CD4-positive, CD25-positive, alpha-beta regulatory T cell (primary cell): ENCODE data around the gene TCF7L2. TPM values are rescaled to one million over a fixed set of nuclear protein-coding genes. Genes with fewer than 3 reads are reported as not detected.

Experiments
- ATAC-seq, 2 donors: fragments of 150-1000 bp; cut with Tn5 transposase; one replicate each; pipeline ENCODE4 v1.10.0; 2021; ENCODE audit warnings: low read depth in 2 of 2, moderate number of reproducible peaks in 2 of 2, moderate library complexity in 1 of 2
- DNase-seq, 3 donors: peaks; one replicate each; pipeline versions ENCODE4 v3.0.0 to v3.0.0-alpha.2; 2012 to 2022; ENCODE audit warnings: mixed read lengths in 1 of 3
- H3K27ac ChIP-seq: one replicate; pipeline ENCODE4 v1.7.0; 2013; ENCODE audit warnings: mild to moderate bottlenecking, low read length; ENCODE audit not compliant: insufficient read depth, poor library complexity, severe bottlenecking
- H3K27me3 ChIP-seq: one replicate; pipeline ENCODE4 v1.7.0; 2013; ENCODE audit warnings: low read length; ENCODE audit not compliant: control insufficient read depth, insufficient read depth
- H3K36me3 ChIP-seq: one replicate; pipeline ENCODE4 v1.7.0; 2013; ENCODE audit warnings: mild to moderate bottlenecking, low read length, moderate library complexity; ENCODE audit not compliant: control insufficient read depth, insufficient read depth
- H3K4me1 ChIP-seq: 2 replicates; pipeline ENCODE4 v1.7.0; 2013; ENCODE audit warnings: mild to moderate bottlenecking, low read length; ENCODE audit not compliant: insufficient read depth, control insufficient read depth, poor library complexity, severe bottlenecking
- H3K4me3 ChIP-seq: one replicate; pipeline ENCODE4 v1.7.0; 2013; ENCODE audit warnings: low read depth, mild to moderate bottlenecking, low read length, moderate library complexity
- H3K9me3 ChIP-seq, 2 experiments: 1 replicate in 1 of 2; 2 replicates in 1 of 2; pipeline ENCODE4 v1.7.0; 2013; ENCODE audit warnings: low read length in 2 of 2, mild to moderate bottlenecking in 1 of 2, moderate library complexity in 1 of 2; ENCODE audit not compliant: control insufficient read depth in 2 of 2
- H3K27ac Mint-ChIP-seq, 3 donors: one replicate each; pipeline ENCODE4 v1.8.0; 2020 to 2022; ENCODE audit warnings: mild to moderate bottlenecking in 3 of 3, mixed read lengths in 3 of 3, moderate library complexity in 2 of 3
- H3K27me3 Mint-ChIP-seq: one replicate; pipeline ENCODE4 v1.8.0; 2022; ENCODE audit warnings: mild to moderate bottlenecking, mixed read lengths
- H3K36me3 Mint-ChIP-seq: one replicate; pipeline ENCODE4 v1.8.0; 2020; ENCODE audit warnings: mixed read lengths
- H3K4me1 Mint-ChIP-seq, 4 donors: one replicate each; pipeline ENCODE4 v1.8.0; 2020 to 2022; ENCODE audit warnings: mixed read lengths in 4 of 4, mild to moderate bottlenecking in 1 of 4
- H3K4me3 Mint-ChIP-seq, 4 donors: one replicate each; pipeline ENCODE4 v1.8.0; 2020 to 2022; ENCODE audit warnings: mild to moderate bottlenecking in 4 of 4, mixed read lengths in 4 of 4, moderate library complexity in 3 of 4
- H3K9me3 Mint-ChIP-seq, 7 donors: one replicate each; pipeline ENCODE4 v1.8.0; 2020 to 2022; ENCODE audit warnings: mixed read lengths in 7 of 7, mild to moderate bottlenecking in 3 of 7, moderate library complexity in 2 of 7
- polyA plus RNA-seq, 4 donors: library from polyadenylated mRNA; unstranded; fragments of 300-500 nt; fragmentation: Illumina TruSeq; gene quantifications; one replicate each; pipeline ENCODE4 v1.2.3, GENCODE V29; 2021
- total RNA-seq: library from RNA; stranded (reverse); gene quantifications from one replicate; pipeline ENCODE4 v1.2.3, GENCODE V29; 2022

The TCF7L2 gene
- total and polyA plus RNA-seq, 5 donors from 2014 or later: 0.38 to 1.8 (median 0.52) TPM; not detected in 1

GRCh38 chr10:113041324-113041723, 91.3 kb downstream of the TCF7L2 start:
- Histone ChIP-seq H3K4me3 (no peak overlapping the region), H3K27me3 (peaks cover 2% of the 10 kb centered on the region), H3K27ac (no peak overlapping the region), H3K4me1 (no peaks in the 10 kb centered on the region), H3K36me3 (no peaks in the 10 kb centered on the region), H3K9me3 (no peaks in the 10 kb centered on the region)
- Mint-ChIP-seq H3K27me3 (peaks cover 14% of the 10 kb centered on the region), H3K4me3 (no peak overlapping the region), H3K27ac (peak overlapping the region in 1 of 3 donors; percentile 60), H3K9me3 (no peaks in the 10 kb centered on the region), H3K4me1 (no peaks in the 10 kb centered on the region), H3K36me3 (no peaks in the 10 kb centered on the region)
- no peak for ATAC-seq
- no peak for DNase-seq

DNA sequence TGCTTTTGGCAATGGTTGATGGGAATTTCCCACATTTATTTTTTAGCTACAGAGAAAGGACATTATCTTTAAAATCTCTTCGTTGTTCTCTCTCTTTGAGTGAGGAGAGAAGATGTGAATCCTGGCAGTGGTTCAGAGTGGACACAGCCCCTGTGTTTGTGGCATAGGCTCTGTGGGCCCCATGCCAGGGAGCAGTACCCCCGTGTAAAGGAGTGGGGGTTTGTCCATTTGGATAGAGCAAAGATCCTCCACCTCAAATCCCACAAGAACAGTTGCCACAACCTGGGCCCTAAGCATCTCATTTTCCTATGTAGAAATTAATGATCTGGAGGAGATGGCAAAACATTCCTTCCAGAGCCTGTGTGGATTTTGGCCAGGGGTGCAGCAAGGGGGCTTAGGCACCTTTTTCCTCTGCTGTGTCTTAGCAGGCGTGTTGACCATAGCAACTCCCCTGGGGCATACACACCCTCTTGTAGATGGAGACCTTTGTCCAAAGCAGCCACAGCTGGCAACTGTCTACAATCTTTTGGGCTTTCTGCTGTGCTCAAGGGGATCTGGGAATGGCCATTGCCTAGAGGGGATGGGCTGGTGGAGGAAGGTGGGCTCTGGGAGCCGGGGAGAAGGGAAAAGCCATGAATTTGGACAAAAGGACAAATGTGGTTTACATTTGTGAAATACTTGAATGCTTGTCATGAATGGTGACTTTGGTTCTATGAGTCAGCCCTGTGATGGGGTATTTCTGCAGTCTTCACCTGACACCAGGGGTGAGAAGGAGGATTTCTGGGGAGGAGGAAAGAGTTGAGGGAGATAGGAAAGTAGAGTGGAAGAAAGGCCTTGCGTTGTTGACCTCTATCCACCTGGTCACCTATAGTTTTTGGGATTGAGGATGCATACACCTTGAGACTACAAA, 92.0 kb downstream of the TCF7L2 start:
- DNase-seq (no peak), ATAC-seq (no peak)
- peaks cover 2% of the 10 kb centered on the region for H3K27me3 ChIP-seq
- H3K27ac ChIP-seq: no peak overlapping the region
- no peaks in the 10 kb centered on the region for H3K9me3 ChIP-seq
- H3K36me3 ChIP-seq: no peaks in the 10 kb centered on the region
- Mint-ChIP-seq H3K36me3 (no peaks in the 10 kb centered on the region), H3K27me3 (peaks cover 14% of the 10 kb centered on the region), H3K9me3 (no peaks in the 10 kb centered on the region), H3K27ac (no peak overlapping the region), H3K4me3 (no peak overlapping the region), H3K4me1 (no peaks in the 10 kb centered on the region)
- no peak overlapping the region for H3K4me3 ChIP-seq
- H3K4me1 ChIP-seq: no peaks in the 10 kb centered on the region

- Histone ChIP-seq H3K9me3 (no peaks in the 10 kb centered on the region), H3K4me3 (no peak overlapping the region), H3K27ac (no peak overlapping the region), H3K36me3 (no peaks in the 10 kb centered on the region), H3K4me1 (no peaks in the 10 kb centered on the region), H3K27me3 (peaks cover 2% of the 10 kb centered on the region)
- Mint-ChIP-seq H3K4me3 (no peak overlapping the region), H3K4me1 (no peaks in the 10 kb centered on the region), H3K9me3 (no peaks in the 10 kb centered on the region), H3K36me3 (no peaks in the 10 kb centered on the region), H3K27ac (no peak overlapping the region), H3K27me3 (peaks cover 14% of the 10 kb centered on the region)
- no peak for DNase-seq
- no peak for ATAC-seq
Observed at GRCh38 chr10:113042868-113043267, 92.8 kb downstream of the TCF7L2 start.

GRCh38 chr10:113044016-113044755, 94.1 kb downstream of the TCF7L2 start:
- H3K27me3 ChIP-seq: peaks cover 2% of the 10 kb centered on the region
- H3K4me1 Mint-ChIP-seq: peaks cover 0 to 2% (median 0%) of the 10 kb centered on the region in 4 donors
- H3K4me3 Mint-ChIP-seq: no peak overlapping the region
- ATAC-seq (no peak), DNase-seq (no peak)
- H3K27me3 Mint-ChIP-seq: peaks cover 14% of the 10 kb centered on the region
- no peaks in the 10 kb centered on the region for H3K36me3 ChIP-seq
- H3K9me3 Mint-ChIP-seq: no peaks in the 10 kb centered on the region
- no peaks in the 10 kb centered on the region for H3K36me3 Mint-ChIP-seq
- no peaks in the 10 kb centered on the region for H3K9me3 ChIP-seq
- H3K4me3 ChIP-seq: no peak overlapping the region
- H3K27ac Mint-ChIP-seq: no peak overlapping the region
- no peaks in the 10 kb centered on the region for H3K4me1 ChIP-seq
- H3K27ac ChIP-seq: no peak overlapping the region

GRCh38 chr10:113045147-113046055, 95.4 kb downstream of the TCF7L2 start:
- Histone ChIP-seq H3K4me1 (no peaks in the 10 kb centered on the region), H3K27ac (no peak overlapping the region), H3K36me3 (no peaks in the 10 kb centered on the region), H3K9me3 (no peaks in the 10 kb centered on the region), H3K4me3 (no peak overlapping the region), H3K27me3 (peaks cover 2% of the 10 kb centered on the region)
- Mint-ChIP-seq H3K9me3 (no peaks in the 10 kb centered on the region), H3K27me3 (peaks cover 9% of the 10 kb centered on the region), H3K4me1 (peaks cover 0 to 8% (median 3%) of the 10 kb centered on the region in 4 donors), H3K36me3 (no peaks in the 10 kb centered on the region), H3K27ac (no peak overlapping the region), H3K4me3 (no peak overlapping the region)
- ATAC-seq (no peak), DNase-seq (no peak)

DNA sequence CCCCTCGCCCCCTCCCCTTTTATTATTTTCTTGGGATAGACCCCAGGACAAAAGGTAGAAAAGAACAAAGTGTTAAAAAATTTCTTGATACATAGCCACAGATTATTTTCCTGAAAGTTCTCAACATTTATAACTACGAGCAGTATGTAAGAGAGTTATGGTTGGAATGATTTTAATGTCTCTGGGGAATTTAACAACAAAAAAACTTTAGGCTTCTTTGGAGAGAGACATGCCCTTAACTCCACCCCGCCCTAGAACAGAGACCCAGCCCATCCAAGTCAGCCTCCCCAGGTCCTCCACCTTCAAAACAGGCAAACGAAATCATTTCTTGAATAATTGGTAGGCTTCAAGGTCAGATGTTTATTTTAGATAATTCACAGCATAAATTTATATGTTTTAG, 97.1 kb downstream of the TCF7L2 start:
- no peak for DNase-seq
- Mint-ChIP-seq H3K27me3 (peaks cover 3% of the 10 kb centered on the region), H3K4me1 (peaks cover 0 to 21% (median 12%) of the 10 kb centered on the region in 4 donors)

GRCh38 chr10:113047605-113047962, 97.5 kb downstream of the TCF7L2 start:
- Mint-ChIP-seq H3K4me3 (peak overlapping the region in 1 of 4 donors; percentile 78), H3K36me3 (no peaks in the 10 kb centered on the region), H3K27me3 (no peaks in the 10 kb centered on the region), H3K9me3 (no peaks in the 10 kb centered on the region), H3K4me1 (peaks cover 0 to 21% (median 12%) of the 10 kb centered on the region in 4 donors), H3K27ac (no peak overlapping the region)
- DNase-seq: no peak
- Histone ChIP-seq H3K27me3 (no peaks in the 10 kb centered on the region), H3K9me3 (no peaks in the 10 kb centered on the region), H3K4me1 (no peaks in the 10 kb centered on the region), H3K27ac (no peak overlapping the region), H3K36me3 (no peaks in the 10 kb centered on the region), H3K4me3 (no peak overlapping the region)
- no peak for ATAC-seq

More for the DNA sequence above, 97.1 kb downstream of the TCF7L2 start:
- no peaks in the 10 kb centered on the region for H3K27me3 ChIP-seq
- H3K4me1 ChIP-seq: no peaks in the 10 kb centered on the region
- H3K36me3 ChIP-seq: no peaks in the 10 kb centered on the region
- Mint-ChIP-seq H3K9me3 (no peaks in the 10 kb centered on the region), H3K27ac (no peak overlapping the region), H3K4me3 (no peak overlapping the region), H3K36me3 (no peaks in the 10 kb centered on the region)
- no peak overlapping the region for H3K4me3 ChIP-seq
- no peak for ATAC-seq
- H3K27ac ChIP-seq: no peak overlapping the region
- H3K9me3 ChIP-seq: no peaks in the 10 kb centered on the region
